GM23248 (cell line): ENCODE measurements around the gene VWA2.

Source experiments
- EZH2 ChIP-seq: fragments of 200-600 bp; sonication (generic); IDR thresholded peaks from 2 replicates; pipeline ENCODE4 v1.6.1; 2018; ENCODE audit warnings: antibody characterized with exemption, mild to moderate bottlenecking; ENCODE audit not compliant: insufficient read depth, poor library complexity, severe bottlenecking
- EZH2phosphoT487 ChIP-seq: fragments of 200-600 bp; sonication (generic); IDR thresholded peaks from 2 replicates; pipeline ENCODE4 v1.6.1; 2018; ENCODE audit warnings: antibody characterized with exemption, moderate library complexity, mild to moderate bottlenecking, low read depth; ENCODE audit not compliant: insufficient read depth

- TF ChIP-seq EZH2: no peak
- no peak for TF ChIP-seq EZH2phosphoT487
Observed at GRCh38 chr10:114220281-114220680, 18.8 kb upstream of the VWA2 start.
